Measurements from ENCODE around the gene MRPS21. TPM values are rescaled to one million over a fixed set of nuclear protein-coding genes. Genes with fewer than 3 reads are reported as not detected.
A peak's percentile ranks its signal among the peaks of the same experiment; 100 is the strongest.

The MRPS21 gene
- total RNA-seq, 2 donors from 2014 or later = 45.5 to 45.9 TPM

- DNase-seq (ENCODE audit: low spot score) = no peak
- no peaks in the 10 kb centered on the region for H3K9me3 ChIP-seq
- H3K4me1 ChIP-seq = peaks cover 0 to 40% of the 10 kb centered on the region in 2 donors
- H3K27ac ChIP-seq = peak overlapping the region; percentile 70 to 78
- H3K4me3 ChIP-seq = no peak overlapping the region
- TF ChIP-seq, protein P1, sequence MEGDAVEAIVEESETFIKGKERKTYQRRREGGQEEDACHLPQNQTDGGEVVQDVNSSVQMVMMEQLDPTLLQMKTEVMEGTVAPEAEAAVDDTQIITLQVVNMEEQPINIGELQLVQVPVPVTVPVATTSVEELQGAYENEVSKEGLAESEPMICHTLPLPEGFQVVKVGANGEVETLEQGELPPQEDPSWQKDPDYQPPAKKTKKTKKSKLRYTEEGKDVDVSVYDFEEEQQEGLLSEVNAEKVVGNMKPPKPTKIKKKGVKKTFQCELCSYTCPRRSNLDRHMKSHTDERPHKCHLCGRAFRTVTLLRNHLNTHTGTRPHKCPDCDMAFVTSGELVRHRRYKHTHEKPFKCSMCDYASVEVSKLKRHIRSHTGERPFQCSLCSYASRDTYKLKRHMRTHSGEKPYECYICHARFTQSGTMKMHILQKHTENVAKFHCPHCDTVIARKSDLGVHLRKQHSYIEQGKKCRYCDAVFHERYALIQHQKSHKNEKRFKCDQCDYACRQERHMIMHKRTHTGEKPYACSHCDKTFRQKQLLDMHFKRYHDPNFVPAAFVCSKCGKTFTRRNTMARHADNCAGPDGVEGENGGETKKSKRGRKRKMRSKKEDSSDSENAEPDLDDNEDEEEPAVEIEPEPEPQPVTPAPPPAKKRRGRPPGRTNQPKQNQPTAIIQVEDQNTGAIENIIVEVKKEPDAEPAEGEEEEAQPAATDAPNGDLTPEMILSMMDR (IDR thresholded peaks at IDR 0.05) = no peak
- H3K27me3 ChIP-seq = no peaks in the 10 kb centered on the region
- H3K36me3 ChIP-seq = peaks cover 3% of the 10 kb centered on the region
These were observed 34.4 kb upstream of the MRPS21 start for GRCh38 chr1:150259217-150259616.

GRCh38 chr1:150259758-150260669, 33.6 kb upstream of the MRPS21 start:
- peaks cover 0 to 40% of the 10 kb centered on the region in 2 donors for H3K4me1 ChIP-seq
- peak overlapping the region; percentile 70 to 78 for H3K27ac ChIP-seq
- DNase-seq (ENCODE audit: low spot score) = no peak
- no peaks in the 10 kb centered on the region for H3K9me3 ChIP-seq
- peaks cover 11% of the 10 kb centered on the region for H3K36me3 ChIP-seq
- no peaks in the 10 kb centered on the region for H3K27me3 ChIP-seq
- TF ChIP-seq, protein P1 (IDR thresholded peaks at IDR 0.05) = no peak
- peak overlapping the region in 1 of 2 donors; percentile 8 for H3K4me3 ChIP-seq

DNA sequence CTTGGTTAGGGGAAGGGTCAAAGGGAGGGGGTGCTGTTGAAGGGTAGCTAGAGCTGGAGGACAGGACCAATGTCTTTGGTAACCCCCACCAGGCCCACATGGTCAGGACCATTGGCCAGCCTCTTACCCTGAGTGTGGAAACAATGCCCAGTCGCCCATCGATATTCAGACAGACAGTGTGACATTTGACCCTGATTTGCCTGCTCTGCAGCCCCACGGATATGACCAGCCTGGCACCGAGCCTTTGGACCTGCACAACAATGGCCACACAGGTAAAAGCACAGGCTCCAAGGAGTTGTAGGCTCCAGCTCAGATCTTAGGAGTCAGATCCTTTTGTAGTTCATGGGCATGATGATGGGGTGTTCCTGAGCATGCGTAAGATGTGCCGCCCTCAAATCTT, 32.3 kb upstream of the MRPS21 start:
- Histone ChIP-seq H3K36me3 (peaks cover 24% of the 10 kb centered on the region), H3K27me3 (no peaks in the 10 kb centered on the region), H3K4me3 (no peak overlapping the region), H3K4me1 (peaks cover 0 to 30% of the 10 kb centered on the region in 2 donors), H3K27ac (no peak overlapping the region), H3K9me3 (no peaks in the 10 kb centered on the region)
- DNase-seq (ENCODE audit: low spot score) = no peak
- TF ChIP-seq, protein P1 (IDR thresholded peaks at IDR 0.05) = no peak

DNA sequence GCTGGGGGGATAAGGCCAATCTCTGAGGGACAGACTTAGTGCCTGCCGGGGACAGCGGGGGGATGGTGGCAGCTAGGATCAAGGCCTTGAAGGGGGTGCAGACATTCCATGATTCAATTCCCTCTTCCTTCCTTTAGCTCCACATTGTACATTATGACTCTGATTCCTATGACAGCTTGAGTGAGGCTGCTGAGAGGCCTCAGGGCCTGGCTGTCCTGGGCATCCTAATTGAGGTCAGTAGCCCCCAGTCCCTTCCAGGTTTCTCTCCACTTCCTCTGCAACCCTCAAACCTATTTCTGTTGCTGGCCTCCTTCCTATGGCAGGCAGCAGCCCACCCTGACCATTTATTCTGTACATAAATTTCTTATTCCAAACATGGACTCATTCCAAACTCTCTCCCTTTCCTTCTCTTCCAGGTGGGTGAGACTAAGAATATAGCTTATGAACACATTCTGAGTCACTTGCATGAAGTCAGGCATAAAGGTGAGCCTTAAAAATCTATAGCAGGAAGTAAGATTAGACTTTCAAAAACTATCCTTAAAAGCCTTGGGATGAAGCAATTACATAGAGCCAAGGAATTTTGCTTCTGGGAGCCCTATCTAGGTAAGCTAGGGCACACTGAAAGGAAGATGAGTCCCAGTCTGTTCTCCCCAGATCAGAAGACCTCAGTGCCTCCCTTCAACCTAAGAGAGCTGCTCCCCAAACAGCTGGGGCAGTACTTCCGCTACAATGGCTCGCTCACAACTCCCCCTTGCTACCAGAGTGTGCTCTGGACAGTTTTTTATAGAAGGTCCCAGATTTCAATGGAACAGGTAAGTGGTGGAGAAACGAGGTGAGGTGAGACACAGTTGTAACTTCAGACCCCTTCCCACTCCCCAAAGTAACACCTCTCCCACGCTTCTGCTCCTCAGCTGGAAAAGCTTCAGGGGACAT, 31.0 kb upstream of the MRPS21 start:
- Histone ChIP-seq H3K9me3 (no peaks in the 10 kb centered on the region), H3K27ac (no peak overlapping the region), H3K36me3 (peaks cover 35% of the 10 kb centered on the region), H3K27me3 (no peaks in the 10 kb centered on the region), H3K4me1 (peaks cover 0 to 28% of the 10 kb centered on the region in 2 donors), H3K4me3 (no peak overlapping the region)
- TF ChIP-seq, protein P1 (IDR thresholded peaks at IDR 0.05) = no peak
- DNase-seq (ENCODE audit: low spot score) = no peak

GRCh38 chr1:150263549-150263948, 30.1 kb upstream of the MRPS21 start:
- Histone ChIP-seq H3K4me3 (no peak overlapping the region), H3K27me3 (no peaks in the 10 kb centered on the region), H3K27ac (no peak overlapping the region), H3K9me3 (no peaks in the 10 kb centered on the region), H3K36me3 (peaks cover 35% of the 10 kb centered on the region), H3K4me1 (peaks cover 0 to 27% of the 10 kb centered on the region in 2 donors)
- TF ChIP-seq, protein P1 (IDR thresholded peaks at IDR 0.05) = no peak
- no peak for DNase-seq (ENCODE audit: low spot score)

All from right atrium auricular region (tissue), 2 donors.